Measurements from ENCODE around the gene PYGB.

The PYGB gene

GRCh38 chr20:25341716-25342680 is 94.1 kb downstream of the PYGB start:
- TF ChIP-seq POU2F2 (IDR thresholded peaks at IDR 0.05; ENCODE audit: low read depth, low read length) (no peak), TAF1 (IDR thresholded peaks at IDR 0.05; ENCODE audit: low read depth, low read length) (no peak), POLR2A (IDR thresholded peaks at IDR 0.05; ENCODE audit: low read depth, low read length) (no peak), SPI1 (IDR thresholded peaks at IDR 0.05; ENCODE audit: low read depth, low read length) (no peak), PAX5 (IDR thresholded peaks at IDR 0.05; ENCODE audit: insufficient read depth, low read length, severe bottlenecking) (no peak), POLR2AphosphoS5 (IDR thresholded peaks at IDR 0.05; ENCODE audit: low read depth, low read length) (no peak)
- FAIRE-seq (peak; percentile 50), DNase-seq (ENCODE audit: insufficient read length, low spot score) (no peak)

GRCh38 chr20:25344634-25345033 is 96.7 kb downstream of the PYGB start:
- FAIRE-seq: no peak
- no peak for TF ChIP-seq PAX5 (IDR thresholded peaks at IDR 0.05; ENCODE audit: insufficient read depth, low read length, severe bottlenecking)
- TF ChIP-seq TAF1 (IDR thresholded peaks at IDR 0.05; ENCODE audit: low read depth, low read length): no peak
- TF ChIP-seq POU2F2 (IDR thresholded peaks at IDR 0.05; ENCODE audit: low read depth, low read length): no peak
- no peak for TF ChIP-seq POLR2AphosphoS5 (IDR thresholded peaks at IDR 0.05; ENCODE audit: low read depth, low read length)
- TF ChIP-seq POLR2A (IDR thresholded peaks at IDR 0.05; ENCODE audit: low read depth, low read length): no peak
- TF ChIP-seq SPI1 (IDR thresholded peaks at IDR 0.05; ENCODE audit: low read depth, low read length): no peak
- no peak for DNase-seq (ENCODE audit: insufficient read length, low spot score)

- no peak for TF ChIP-seq SPI1 (IDR thresholded peaks at IDR 0.05; ENCODE audit: low read depth, low read length)
- TF ChIP-seq POLR2AphosphoS5 (IDR thresholded peaks at IDR 0.05; ENCODE audit: low read depth, low read length): no peak
- TF ChIP-seq TAF1 (IDR thresholded peaks at IDR 0.05; ENCODE audit: low read depth, low read length): no peak
- TF ChIP-seq POU2F2 (IDR thresholded peaks at IDR 0.05; ENCODE audit: low read depth, low read length): no peak
- no peak for TF ChIP-seq PAX5 (IDR thresholded peaks at IDR 0.05; ENCODE audit: insufficient read depth, low read length, severe bottlenecking)
- TF ChIP-seq POLR2A (IDR thresholded peaks at IDR 0.05; ENCODE audit: low read depth, low read length): no peak
- no peak for FAIRE-seq
- no peak for DNase-seq (ENCODE audit: insufficient read length, low spot score)
Measured at GRCh38 chr20:25345721-25346120, 97.8 kb downstream of the PYGB start.

- no peak for FAIRE-seq
- no peak for TF ChIP-seq PAX5 (IDR thresholded peaks at IDR 0.05; ENCODE audit: insufficient read depth, low read length, severe bottlenecking)
- TF ChIP-seq POLR2AphosphoS5 (IDR thresholded peaks at IDR 0.05; ENCODE audit: low read depth, low read length): no peak
- TF ChIP-seq SPI1 (IDR thresholded peaks at IDR 0.05; ENCODE audit: low read depth, low read length): no peak
- TF ChIP-seq POLR2A (IDR thresholded peaks at IDR 0.05; ENCODE audit: low read depth, low read length): no peak
- no peak for TF ChIP-seq TAF1 (IDR thresholded peaks at IDR 0.05; ENCODE audit: low read depth, low read length)
- TF ChIP-seq POU2F2 (IDR thresholded peaks at IDR 0.05; ENCODE audit: low read depth, low read length): no peak
Measured at GRCh38 chr20:25346349-25346748, 98.5 kb downstream of the PYGB start.

More at GRCh38 chr20:25346349-25346748, 98.5 kb downstream of the PYGB start:
- DNase-seq (ENCODE audit: insufficient read length, low spot score): no peak
